B cell (primary cell): Measurements from ENCODE around the gene TRPV4.

ENCODE experiments used
- CTCF ChIP-seq: fragments of 200-600 bp; IDR thresholded peaks from one replicate; pipeline ENCODE4 v1.8.0; 2022; ENCODE audit warnings: antibody characterized with exemption, mild to moderate bottlenecking
- EZH2 ChIP-seq: IDR thresholded peaks from 2 replicates; pipeline ENCODE4 v1.6.1; 2012; ENCODE audit warnings: borderline replicate concordance, low read depth, mild to moderate bottlenecking, moderate library complexity, low read length; ENCODE audit not compliant: insufficient read depth, poor library complexity, severe bottlenecking

DNA sequence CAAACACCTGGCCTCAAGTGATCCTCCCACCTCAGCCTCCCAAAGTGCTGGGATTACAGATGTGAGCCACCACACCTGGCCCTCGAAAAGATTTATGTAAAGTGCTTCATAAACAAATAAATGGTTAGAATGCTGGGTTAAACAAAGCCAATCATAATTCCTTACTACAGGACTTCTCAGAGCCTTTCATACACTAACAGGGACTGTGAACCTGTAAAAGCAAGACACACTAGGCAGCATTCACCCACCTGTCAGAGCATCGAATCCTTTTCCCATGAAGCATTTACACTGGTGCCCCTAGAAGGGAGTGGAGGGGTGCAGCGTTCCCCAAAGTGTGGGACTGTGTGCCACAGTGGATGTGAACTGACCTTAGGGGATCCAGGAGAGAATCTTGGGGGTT lies 29.5 kb downstream of the TRPV4 start:
- no peak for TF ChIP-seq CTCF
- TF ChIP-seq EZH2, result no peak
